ENCODE measurements around the gene BTN3A1.
"Not testable (repeated sequence)": the region's sequence is repeated elsewhere in the genome, so short reads cannot be mapped to it uniquely, and the experiment has no call there.

The BTN3A1 gene

GRCh38 chr6:26366504-26366903, 35.6 kb upstream of the BTN3A1 start:
- Histone ChIP-seq H3K36me3 (replicated peaks) (no peaks in the 10 kb centered on the region), H3K4me1 (peaks cover 5% of the 10 kb centered on the region; the same call in 1 of the 2 replicates), H3K27me3 (ENCODE audit: low read depth) (no peaks in the 10 kb centered on the region), H3K9me3 (no peaks in the 10 kb centered on the region), H3K4me3 (no peak overlapping the region)
- DNase-seq (ENCODE audit: low spot score in 2 of 2), result no peak
- in situ Hi-C loops (cut with MboI; ENCODE audit: low sequenced_read_pairs), result no loop called here

- in situ Hi-C loops (cut with MboI; ENCODE audit: low sequenced_read_pairs), result no loop called here
Observed at GRCh38 chr6:26367114-26367513, 35.0 kb upstream of the BTN3A1 start.

GRCh38 chr6:26371813-26372212, 30.3 kb upstream of the BTN3A1 start:
- H3K27me3 ChIP-seq (ENCODE audit: low read depth); H3K36me3 ChIP-seq (replicated peaks); H3K9me3 ChIP-seq; H3K4me3 ChIP-seq; DNase-seq (ENCODE audit: low spot score in 2 of 2); in situ Hi-C loops (cut with MboI; ENCODE audit: low sequenced_read_pairs); H3K4me1 ChIP-seq: not testable (repeated sequence)

More at GRCh38 chr6:26367114-26367513, 35.0 kb upstream of the BTN3A1 start:
- Histone ChIP-seq H3K4me1 (peaks cover 5% of the 10 kb centered on the region; the same call in 1 of the 2 replicates), H3K9me3 (no peaks in the 10 kb centered on the region), H3K27me3 (ENCODE audit: low read depth) (no peaks in the 10 kb centered on the region), H3K36me3 (replicated peaks) (no peaks in the 10 kb centered on the region), H3K4me3 (no peak overlapping the region)
- no peak for DNase-seq (ENCODE audit: low spot score in 2 of 2)

- in situ Hi-C loops (cut with MboI; ENCODE audit: low sequenced_read_pairs), result no loop called here
- H3K4me3 ChIP-seq, result no peak overlapping the region
Observed at GRCh38 chr6:26372308-26373144, 29.5 kb upstream of the BTN3A1 start.

GRCh38 chr6:26375270-26375669, 26.8 kb upstream of the BTN3A1 start:
- no peaks in the 10 kb centered on the region for H3K27me3 ChIP-seq (ENCODE audit: low read depth)
- no peaks in the 10 kb centered on the region for H3K9me3 ChIP-seq
- no peaks in the 10 kb centered on the region for H3K4me1 ChIP-seq
- H3K36me3 ChIP-seq (replicated peaks), result no peaks in the 10 kb centered on the region
- no peak overlapping the region for H3K4me3 ChIP-seq
- in situ Hi-C loops (cut with MboI; ENCODE audit: low sequenced_read_pairs), result no loop called here
- DNase-seq (ENCODE audit: low spot score in 2 of 2), result no peak

More at GRCh38 chr6:26372308-26373144, 29.5 kb upstream of the BTN3A1 start:
- DNase-seq (ENCODE audit: low spot score in 2 of 2), result no peak
- Histone ChIP-seq H3K27me3 (ENCODE audit: low read depth) (no peaks in the 10 kb centered on the region), H3K9me3 (no peaks in the 10 kb centered on the region), H3K36me3 (replicated peaks) (no peaks in the 10 kb centered on the region), H3K4me1 (no peaks in the 10 kb centered on the region)

- Histone ChIP-seq H3K36me3 (replicated peaks) (no peaks in the 10 kb centered on the region), H3K9me3 (no peaks in the 10 kb centered on the region), H3K27me3 (ENCODE audit: low read depth) (no peaks in the 10 kb centered on the region), H3K4me3 (no peak overlapping the region), H3K4me1 (no peaks in the 10 kb centered on the region)
- DNase-seq (ENCODE audit: low spot score in 2 of 2), result no peak
- in situ Hi-C loops (cut with MboI; ENCODE audit: low sequenced_read_pairs), result no loop called here
Observed at GRCh38 chr6:26377719-26378118, 24.4 kb upstream of the BTN3A1 start.

- H3K27me3 ChIP-seq (ENCODE audit: low read depth); DNase-seq (ENCODE audit: low spot score in 2 of 2); H3K9me3 ChIP-seq; H3K4me3 ChIP-seq; H3K4me1 ChIP-seq; in situ Hi-C loops (cut with MboI; ENCODE audit: low sequenced_read_pairs); H3K36me3 ChIP-seq (replicated peaks): not testable (repeated sequence)
Observed at GRCh38 chr6:26378143-26378542, 23.9 kb upstream of the BTN3A1 start.

- in situ Hi-C loops (cut with MboI; ENCODE audit: low sequenced_read_pairs), result no loop called here
- no peak overlapping the region for H3K4me3 ChIP-seq
- H3K4me1 ChIP-seq, result no peaks in the 10 kb centered on the region
- H3K9me3 ChIP-seq, result no peaks in the 10 kb centered on the region
- no peak for DNase-seq (ENCODE audit: low spot score in 2 of 2)
- no peaks in the 10 kb centered on the region for H3K27me3 ChIP-seq (ENCODE audit: low read depth)
- H3K36me3 ChIP-seq (replicated peaks), result no peaks in the 10 kb centered on the region
Observed at GRCh38 chr6:26379292-26379691, 22.8 kb upstream of the BTN3A1 start.

- no peaks in the 10 kb centered on the region for H3K4me1 ChIP-seq
- no peaks in the 10 kb centered on the region for H3K36me3 ChIP-seq (replicated peaks)
- in situ Hi-C loops (cut with MboI; ENCODE audit: low sequenced_read_pairs), result no loop called here
- no peaks in the 10 kb centered on the region for H3K9me3 ChIP-seq
- no peak for DNase-seq (ENCODE audit: low spot score in 2 of 2)
- H3K4me3 ChIP-seq, result no peak overlapping the region
- H3K27me3 ChIP-seq (ENCODE audit: low read depth), result no peaks in the 10 kb centered on the region
Observed at GRCh38 chr6:26379740-26380139, 22.3 kb upstream of the BTN3A1 start.

- in situ Hi-C loops (cut with MboI; ENCODE audit: low sequenced_read_pairs), result no loop called here
- Histone ChIP-seq H3K36me3 (replicated peaks) (no peaks in the 10 kb centered on the region), H3K4me3 (no peak overlapping the region), H3K4me1 (no peaks in the 10 kb centered on the region), H3K9me3 (no peaks in the 10 kb centered on the region), H3K27me3 (ENCODE audit: low read depth) (no peaks in the 10 kb centered on the region)
- no peak for DNase-seq (ENCODE audit: low spot score in 2 of 2)
Observed at GRCh38 chr6:26380256-26380655, 21.8 kb upstream of the BTN3A1 start.

GRCh38 chr6:26382121-26382520, 20.0 kb upstream of the BTN3A1 start:
- in situ Hi-C loops (cut with MboI; ENCODE audit: low sequenced_read_pairs), result no loop called here
- Histone ChIP-seq H3K36me3 (replicated peaks) (no peaks in the 10 kb centered on the region), H3K4me1 (no peaks in the 10 kb centered on the region), H3K27me3 (ENCODE audit: low read depth) (no peaks in the 10 kb centered on the region), H3K9me3 (no peaks in the 10 kb centered on the region), H3K4me3 (no peak overlapping the region)
- DNase-seq (ENCODE audit: low spot score in 2 of 2), result no peak

GRCh38 chr6:26383624-26384417, 18.3 kb upstream of the BTN3A1 start:
- in situ Hi-C loops (cut with MboI; ENCODE audit: low sequenced_read_pairs), result no loop called here
- Histone ChIP-seq H3K9me3 (no peaks in the 10 kb centered on the region), H3K27me3 (ENCODE audit: low read depth) (no peaks in the 10 kb centered on the region), H3K4me1 (no peaks in the 10 kb centered on the region), H3K36me3 (replicated peaks) (0 out of 2 replicates have a peak, but pooled peaks cover 3% of the 10 kb centered on the region), H3K4me3 (peak overlapping the region; percentile 40)
- DNase-seq (ENCODE audit: low spot score in 2 of 2), result peak in 1 of 2 experiments; percentile 39

GRCh38 chr6:26385734-26386125, 16.3 kb upstream of the BTN3A1 start:
- no peaks in the 10 kb centered on the region for H3K27me3 ChIP-seq (ENCODE audit: low read depth)
- no peaks in the 10 kb centered on the region for H3K9me3 ChIP-seq
- no peak overlapping the region for H3K4me3 ChIP-seq
- DNase-seq (ENCODE audit: low spot score in 2 of 2), result no peak
- H3K36me3 ChIP-seq (replicated peaks), result peaks cover 7% of the 10 kb centered on the region
- H3K4me1 ChIP-seq, result no peaks in the 10 kb centered on the region
- in situ Hi-C loops (cut with MboI; ENCODE audit: low sequenced_read_pairs), result no loop called here

- no peak overlapping the region for H3K4me3 ChIP-seq
- no peaks in the 10 kb centered on the region for H3K4me1 ChIP-seq
- no peak for DNase-seq (ENCODE audit: low spot score in 2 of 2)
- H3K27me3 ChIP-seq (ENCODE audit: low read depth), result no peaks in the 10 kb centered on the region
- H3K36me3 ChIP-seq (replicated peaks), result peaks cover 10% of the 10 kb centered on the region
- no peaks in the 10 kb centered on the region for H3K9me3 ChIP-seq
- in situ Hi-C loops (cut with MboI; ENCODE audit: low sequenced_read_pairs), result no loop called here
Observed at GRCh38 chr6:26387565-26387964, 14.5 kb upstream of the BTN3A1 start.

Data from HAP-1 (cell line).